Spleen (tissue), 11 donors: ENCODE data around the gene MCM7. TPM values are rescaled to one million over a fixed set of nuclear protein-coding genes. Genes with fewer than 3 reads are reported as not detected.
A peak's percentile ranks its signal among the peaks of the same experiment; 100 is the strongest.

Experiments
- DNase-seq: peaks from one replicate; pipeline ENCODE4 v3.0.0-alpha.2; 2020
- H3K27ac ChIP-seq, 8 donors: fragments of 200-600 bp; sonication (generic) in 7 of 8; 1 replicate in 4 of 8; 2 replicates in 4 of 8; pipeline versions ENCODE4 v1.5.0 to v1.8.0; 2016 to 2021; ENCODE audit warnings: inconsistent platforms in 4 of 8, mild to moderate bottlenecking in 4 of 8, moderate library complexity in 1 of 8
- H3K27me3 ChIP-seq, 7 donors: fragments of 200-600 bp; sonication (generic) in 6 of 7; replicated peaks in 1 of 7; 1 replicate in 4 of 7; 2 replicates in 3 of 7; pipeline versions ENCODE4 v1.5.0 to v1.8.0; 2016 to 2021; ENCODE audit warnings: inconsistent platforms in 3 of 7, mild to moderate bottlenecking in 1 of 7
- H3K36me3 ChIP-seq, 6 donors: fragments of 200-600 bp; sonication (generic) in 5 of 6; 1 replicate in 4 of 6; 2 replicates in 2 of 6; pipeline versions ENCODE4 v1.5.0 to v1.8.0; 2016 to 2021; ENCODE audit warnings: inconsistent platforms in 2 of 6
- H3K4me1 ChIP-seq, 6 donors: fragments of 200-600 bp; sonication (generic) in 5 of 6; 1 replicate in 3 of 6; 2 replicates in 3 of 6; pipeline versions ENCODE4 v1.5.0 to v1.8.0; 2016 to 2021; ENCODE audit warnings: inconsistent platforms in 3 of 6
- H3K4me3 ChIP-seq, 8 donors: fragments of 200-600 bp; sonication (generic) in 7 of 8; 1 replicate in 4 of 8; 2 replicates in 4 of 8; pipeline versions ENCODE4 v1.5.0 to v1.8.0; 2016 to 2021; ENCODE audit warnings: inconsistent platforms in 4 of 8, mild to moderate bottlenecking in 4 of 8, moderate library complexity in 2 of 8
- H3K9me3 ChIP-seq, 8 donors: fragments of 200-600 bp; sonication (generic) in 7 of 8; 1 replicate in 4 of 8; 2 replicates in 4 of 8; pipeline versions ENCODE4 v1.5.0 to v1.8.0; 2016 to 2021; ENCODE audit warnings: inconsistent platforms in 4 of 8
- CTCF ChIP-seq, 11 experiments: fragments of 200-600 bp in 7 of 11; fragments of 450-650 bp in 4 of 11; sonication (generic) in 4 of 11; IDR thresholded peaks in 8 of 11; conservative IDR thresholded peaks in 3 of 11; 1 replicate in 7 of 11; 2 replicates in 4 of 11; pipeline versions ENCODE4 v1.4.0 to v1.8.0; 2016 to 2021; ENCODE audit warnings: antibody characterized with exemption in 11 of 11, inconsistent platforms in 4 of 11, mild to moderate bottlenecking in 1 of 11
- POLR2A ChIP-seq, 3 donors: fragments of 450-650 bp; IDR thresholded peaks; one replicate each; pipeline ENCODE4 v1.5.1; 2017; ENCODE audit warnings: antibody characterized with exemption in 3 of 3, mild to moderate bottlenecking in 1 of 3
- POLR2AphosphoS5 ChIP-seq, 3 donors: sonication (generic); formaldehyde crosslinking; IDR thresholded peaks; one replicate each; pipeline ENCODE4 v1.5.1; 2017; ENCODE audit warnings: antibody characterized with exemption in 3 of 3
- WGBS, 5 donors: extraction: QIAGEN DNeasy Blood & Tissue Kit in 3 of 5; methylation state at CpG; one replicate each; pipeline versions ENCODE4 v1.1.5 to v1.1.7; 2013 to 2018; 5-methylcytosine and 5-hydroxymethylcytosine counted together
- intact Hi-C: fragments of 100-400 bp; cut with DNase I; formaldehyde crosslinking; loops from one replicate; pipeline ENCODE4 v1.15.0; 2023; ENCODE audit warnings: low total_unique reads
- polyA plus RNA-seq, 3 donors: library from polyadenylated mRNA; stranded (reverse); fragments of 200-250 nt; gene quantifications; one replicate each; pipeline ENCODE4 v1.2.1, GENCODE V29; 2013
- total RNA-seq, 7 donors: library from RNA; depleted of rRNA in 3 of 7; stranded (reverse); fragments of >200 nt in 3 of 7; fragmentation: NEBNext Ultra II Directional in 4 of 7; extraction: Animal tissue kit (Norgen Biotek cat#: 25700) in 4 of 7; gene quantifications; one replicate each; pipeline versions ENCODE4 v1.1.0 to v1.2.1, GENCODE V29; 2016 to 2021
- donor health status: healthy with polysubstance abuse.
- donor health status: DM: no; HTN: no; CAD: no; lungs with moderate emphysema.
- donor health status: DM: no; HTN: no; CAD: no.
- donor health status: Bipolar disorder and iron deficiency.
- donor health status: healthy.
- donor health status: DM: no; HTN: no; CAD: no.
- donor health status: DM: yes; HTN: yes; CAD: no.

The MCM7 gene
- total and polyA plus RNA-seq, 10 donors, result 49.5 to 92.7 (median 68.5) TPM

GRCh38 chr7:100137851-100138760, 36.9 kb upstream of the MCM7 start:
- H3K9me3 ChIP-seq, result no peaks in the 10 kb centered on the region
- peaks cover 0 to 27% (median 12%) of the 10 kb centered on the region in 6 donors for H3K4me1 ChIP-seq
- no peak for TF ChIP-seq POLR2A (IDR thresholded peaks at IDR 0.05)
- TF ChIP-seq POLR2AphosphoS5 (IDR thresholded peaks at IDR 0.05), result no peak
- no peak for TF ChIP-seq CTCF (IDR thresholded peaks at IDR 0.05 in 8 of 11, conservative IDR thresholded peaks at IDR 0.05 in 3 of 11)
- no peak overlapping the region for H3K4me3 ChIP-seq
- peak; percentile 23 for DNase-seq
- H3K27me3 ChIP-seq, result no peaks in the 10 kb centered on the region
- peak overlapping the region in 2 of 8 donors; percentile 22 for H3K27ac ChIP-seq
- 70 to 72% (median 71%) methylated on average over 13 of the region's 13 CpGs for WGBS, 5 donors
- intact Hi-C loops, result loop anchor here (10.0 kb wide), 2 partner anchors 87 to 207 kb away; no protein-coding TSS in a partner anchor
- H3K36me3 ChIP-seq, result no peaks in the 10 kb centered on the region

GRCh38 chr7:100132697-100133151, 31.5 kb upstream of the MCM7 start:
- 28 to 39% (median 30%) methylated on average over 3 of the region's 3 CpGs for WGBS, 5 donors
- DNase-seq, result peak; percentile 88
- Histone ChIP-seq H3K36me3 (no peaks in the 10 kb centered on the region), H3K27me3 (no peaks in the 10 kb centered on the region), H3K27ac (no peak overlapping the region), H3K9me3 (no peaks in the 10 kb centered on the region), H3K4me3 (no peak overlapping the region), H3K4me1 (peaks cover 13 to 36% (median 21%) of the 10 kb centered on the region in 6 donors)
- intact Hi-C loops, result loop anchor here (10.0 kb wide), 2 partner anchors 92 to 212 kb away; no protein-coding TSS in a partner anchor
- TF ChIP-seq POLR2AphosphoS5 (IDR thresholded peaks at IDR 0.05) (peak in 1 of 3 donors; percentile 67), POLR2A (IDR thresholded peaks at IDR 0.05) (no peak), CTCF (IDR thresholded peaks at IDR 0.05 in 8 of 11, conservative IDR thresholded peaks at IDR 0.05 in 3 of 11) (peak; percentile 75 to 96 (median 92))

- TF ChIP-seq POLR2A (IDR thresholded peaks at IDR 0.05) (no peak), POLR2AphosphoS5 (IDR thresholded peaks at IDR 0.05) (no peak), CTCF (IDR thresholded peaks at IDR 0.05 in 8 of 11, conservative IDR thresholded peaks at IDR 0.05 in 3 of 11) (no peak)
Measured at GRCh38 chr7:100132126-100132525, 30.9 kb upstream of the MCM7 start.

More at GRCh38 chr7:100132126-100132525, 30.9 kb upstream of the MCM7 start:
- Histone ChIP-seq H3K27me3 (no peaks in the 10 kb centered on the region), H3K9me3 (no peaks in the 10 kb centered on the region), H3K27ac (no peak overlapping the region), H3K4me1 (peaks cover 13 to 39% (median 23%) of the 10 kb centered on the region in 6 donors), H3K4me3 (no peak overlapping the region), H3K36me3 (no peaks in the 10 kb centered on the region)
- intact Hi-C loops, result loop anchor here (10.0 kb wide), 2 partner anchors 93 to 213 kb away; no protein-coding TSS in a partner anchor
- peak; percentile 69 for DNase-seq
- 60 to 74% (median 69%) methylated on average over 7 of the region's 7 CpGs for WGBS, 5 donors
